Breast epithelium (tissue), 3 donors: ENCODE data around the gene ORC1.

Source experiments
- CTCF ChIP-seq, 3 donors: fragments of 450-650 bp; IDR thresholded peaks; one replicate each; pipeline ENCODE4 v1.5.1; 2016 to 2017; ENCODE audit warnings: antibody characterized with exemption in 3 of 3, mild to moderate bottlenecking in 3 of 3, moderate library complexity in 3 of 3
- POLR2A ChIP-seq: fragments of 450-650 bp; IDR thresholded peaks from one replicate; pipeline ENCODE4 v1.6.1; 2016; ENCODE audit warnings: antibody characterized with exemption, mild to moderate bottlenecking, moderate library complexity
- POLR2AphosphoS5 ChIP-seq, 3 donors: sonication (generic); formaldehyde crosslinking; IDR thresholded peaks; one replicate each; pipeline ENCODE4 v1.6.1; 2017; ENCODE audit warnings: antibody characterized with exemption in 3 of 3

GRCh38 chr1:52367272-52367671, 37.0 kb downstream of the ORC1 start:
- TF ChIP-seq POLR2A (no peak), CTCF (IDR thresholded peaks at IDR 0.05) (no peak), POLR2AphosphoS5 (IDR thresholded peaks at IDR 0.05) (no peak)
